ENCODE measurements around the gene SLC25A17. TPM values are rescaled to one million over a fixed set of nuclear protein-coding genes. Genes with fewer than 3 reads are reported as not detected.
A peak's percentile ranks its signal among the peaks of the same experiment; 100 is the strongest.

Gene SLC25A17
- total RNA-seq, 1 donor from 2014 or later: 25.7 TPM

DNA sequence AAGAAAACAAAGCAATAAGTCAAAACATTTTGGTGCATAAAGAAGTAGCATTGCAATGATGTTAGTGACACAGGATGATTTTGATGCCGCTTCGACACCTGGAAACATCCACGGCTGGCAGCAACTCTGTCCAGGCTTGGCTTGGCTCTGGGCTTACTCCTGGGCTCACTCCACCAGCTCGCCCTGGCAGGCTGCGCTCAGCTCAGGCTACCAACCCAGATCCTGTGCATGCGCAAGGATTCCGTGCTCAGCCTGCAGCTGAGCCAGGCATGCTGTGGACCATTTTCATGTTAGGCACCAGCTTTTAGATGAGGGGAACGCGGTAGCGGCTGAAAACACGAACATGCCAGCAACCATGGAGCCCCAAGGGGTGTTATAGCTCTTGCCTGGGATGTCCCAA is 66.0 kb downstream of the SLC25A17 start:
- Mint-ChIP-seq H3K36me3 (ENCODE audit: low read depth) (peaks cover 3% of the 10 kb centered on the region), H3K27ac (ENCODE audit: unreplicated experiment) (no peak overlapping the region), H3K9me3 (no peaks in the 10 kb centered on the region), H3K4me3 (no peak overlapping the region), H3K27me3 (ENCODE audit: low read depth) (no peaks in the 10 kb centered on the region), H3K4me1 (peaks cover 8% of the 10 kb centered on the region)
- no peak for DNase-seq (ENCODE audit: low read depth, low spot score)
- TF ChIP-seq CTCF (conservative IDR thresholded peaks at IDR 0.05): no peak

GRCh38 chr22:40751250-40751649 is 67.9 kb downstream of the SLC25A17 start:
- H3K27ac Mint-ChIP-seq (ENCODE audit: unreplicated experiment): peak overlapping the region; percentile 75
- H3K27me3 Mint-ChIP-seq (ENCODE audit: low read depth): no peaks in the 10 kb centered on the region
- H3K4me1 Mint-ChIP-seq: peaks cover 11% of the 10 kb centered on the region
- TF ChIP-seq CTCF (conservative IDR thresholded peaks at IDR 0.05): no peak
- H3K4me3 Mint-ChIP-seq: no peak overlapping the region
- no peak for DNase-seq (ENCODE audit: low read depth, low spot score)
- peaks cover 8% of the 10 kb centered on the region for H3K36me3 Mint-ChIP-seq (ENCODE audit: low read depth)
- H3K9me3 Mint-ChIP-seq: no peaks in the 10 kb centered on the region

GRCh38 chr22:40749829-40750228 is 69.3 kb downstream of the SLC25A17 start:
- no peak for DNase-seq (ENCODE audit: low read depth, low spot score)
- H3K36me3 Mint-ChIP-seq (ENCODE audit: low read depth): peaks cover 8% of the 10 kb centered on the region
- TF ChIP-seq CTCF (conservative IDR thresholded peaks at IDR 0.05): no peak
- no peak overlapping the region for H3K27ac Mint-ChIP-seq (ENCODE audit: unreplicated experiment)
- H3K9me3 Mint-ChIP-seq: no peaks in the 10 kb centered on the region
- H3K27me3 Mint-ChIP-seq (ENCODE audit: low read depth): no peaks in the 10 kb centered on the region
- no peak overlapping the region for H3K4me3 Mint-ChIP-seq
- peaks cover 11% of the 10 kb centered on the region for H3K4me1 Mint-ChIP-seq

- DNase-seq (ENCODE audit: low read depth, low spot score): no peak
- Mint-ChIP-seq H3K36me3 (ENCODE audit: low read depth) (peaks cover 8% of the 10 kb centered on the region), H3K9me3 (no peaks in the 10 kb centered on the region), H3K4me1 (peaks cover 11% of the 10 kb centered on the region), H3K27me3 (ENCODE audit: low read depth) (no peaks in the 10 kb centered on the region), H3K27ac (ENCODE audit: unreplicated experiment) (no peak overlapping the region), H3K4me3 (no peak overlapping the region)
- TF ChIP-seq CTCF (conservative IDR thresholded peaks at IDR 0.05): no peak
These were observed 70.5 kb downstream of the SLC25A17 start for GRCh38 chr22:40748388-40749355.

DNA sequence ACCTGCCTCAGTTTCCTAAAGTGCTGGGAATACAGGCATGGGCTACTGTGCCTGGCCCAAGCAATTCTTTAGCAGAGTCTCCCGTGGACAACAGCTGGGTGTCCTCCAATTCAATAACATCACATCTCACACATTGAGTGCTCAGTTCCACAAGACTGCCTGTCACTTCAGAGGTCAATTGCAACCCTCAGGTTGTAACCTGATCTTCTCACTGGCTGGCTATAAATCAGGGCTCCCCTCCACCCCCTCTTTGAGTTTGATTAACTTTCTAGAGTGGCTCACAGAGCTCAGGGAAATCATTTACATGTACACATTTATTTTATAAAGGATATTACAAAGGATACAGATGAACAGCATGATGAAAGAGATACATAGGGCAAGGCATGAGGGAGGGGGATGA is 71.8 kb downstream of the SLC25A17 start:
- Mint-ChIP-seq H3K27me3 (ENCODE audit: low read depth) (no peaks in the 10 kb centered on the region), H3K4me3 (no peak overlapping the region), H3K27ac (ENCODE audit: unreplicated experiment) (no peak overlapping the region), H3K36me3 (ENCODE audit: low read depth) (peaks cover 8% of the 10 kb centered on the region), H3K9me3 (no peaks in the 10 kb centered on the region), H3K4me1 (peaks cover 11% of the 10 kb centered on the region)
- TF ChIP-seq CTCF (conservative IDR thresholded peaks at IDR 0.05): no peak
- no peak for DNase-seq (ENCODE audit: low read depth, low spot score)

All from neural crest cell (in vitro differentiated cells).